Measurements from ENCODE around the gene L3MBTL4. TPM values are rescaled to one million over a fixed set of nuclear protein-coding genes. Genes with fewer than 3 reads are reported as not detected.

Gene L3MBTL4
- total and polyA plus RNA-seq, 7 donors = 1.2 to 5.7 (median 3.4) TPM

GRCh38 chr18:6022845-6023244 is 391.9 kb downstream of the L3MBTL4 start:
- H3K4me1 ChIP-seq = no peaks in the 10 kb centered on the region
- intact Hi-C loops (cut with DNase I) = no loop called here
- TF ChIP-seq EP300 (IDR thresholded peaks at IDR 0.05) (no peak), POLR2A (IDR thresholded peaks at IDR 0.05) (no peak), CTCF (IDR thresholded peaks at IDR 0.05) (no peak), POLR2AphosphoS5 (IDR thresholded peaks at IDR 0.05) (no peak)
- H3K9me3 ChIP-seq = no peaks in the 10 kb centered on the region
- H3K27ac ChIP-seq = no peak overlapping the region
- no peaks in the 10 kb centered on the region for H3K36me3 ChIP-seq
- no peak for DNase-seq
- WGBS, 2 donors = 72 to 77% methylated on average over 5 of the region's 5 CpGs
- H3K4me3 ChIP-seq = no peak overlapping the region
- H3K27me3 ChIP-seq = no peaks in the 10 kb centered on the region

- intact Hi-C loops (cut with DNase I) = no loop called here
- H3K27me3 ChIP-seq = no peaks in the 10 kb centered on the region
- H3K36me3 ChIP-seq = no peaks in the 10 kb centered on the region
- H3K9me3 ChIP-seq = no peaks in the 10 kb centered on the region
- no peaks in the 10 kb centered on the region for H3K4me1 ChIP-seq
- WGBS, 2 donors = 44 to 87% methylated on average over 2 of the region's 2 CpGs
- no peak for TF ChIP-seq CTCF (IDR thresholded peaks at IDR 0.05)
- TF ChIP-seq POLR2AphosphoS5 (IDR thresholded peaks at IDR 0.05) = no peak
- no peak for TF ChIP-seq POLR2A (IDR thresholded peaks at IDR 0.05)
- TF ChIP-seq EP300 (IDR thresholded peaks at IDR 0.05) = no peak
- no peak overlapping the region for H3K27ac ChIP-seq
- H3K4me3 ChIP-seq = no peak overlapping the region
- DNase-seq = no peak
Observed at GRCh38 chr18:6022074-6022444, 392.7 kb downstream of the L3MBTL4 start.

GRCh38 chr18:6021306-6022073 is 393.2 kb downstream of the L3MBTL4 start:
- WGBS, 2 donors = 90% methylated on average over 12 of the region's 12 CpGs
- H3K4me3 ChIP-seq = no peak overlapping the region
- H3K27me3 ChIP-seq = no peaks in the 10 kb centered on the region
- no peaks in the 10 kb centered on the region for H3K9me3 ChIP-seq
- H3K4me1 ChIP-seq = no peaks in the 10 kb centered on the region
- DNase-seq = no peak
- intact Hi-C loops (cut with DNase I) = no loop called here
- TF ChIP-seq POLR2AphosphoS5 (IDR thresholded peaks at IDR 0.05) (no peak), POLR2A (IDR thresholded peaks at IDR 0.05) (no peak), CTCF (IDR thresholded peaks at IDR 0.05) (no peak), EP300 (IDR thresholded peaks at IDR 0.05) (no peak)
- no peaks in the 10 kb centered on the region for H3K36me3 ChIP-seq
- no peak overlapping the region for H3K27ac ChIP-seq

- H3K9me3 ChIP-seq = no peaks in the 10 kb centered on the region
- no peak for TF ChIP-seq POLR2AphosphoS5 (IDR thresholded peaks at IDR 0.05)
- TF ChIP-seq POLR2A (IDR thresholded peaks at IDR 0.05) = no peak
- TF ChIP-seq EP300 (IDR thresholded peaks at IDR 0.05) = no peak
- no peak for TF ChIP-seq CTCF (IDR thresholded peaks at IDR 0.05)
- H3K4me3 ChIP-seq = no peak overlapping the region
- H3K4me1 ChIP-seq = no peaks in the 10 kb centered on the region
- no peak for DNase-seq
- intact Hi-C loops (cut with DNase I) = no loop called here
- no peaks in the 10 kb centered on the region for H3K36me3 ChIP-seq
- H3K27me3 ChIP-seq = no peaks in the 10 kb centered on the region
- no peak overlapping the region for H3K27ac ChIP-seq
- WGBS, 2 donors = 93 to 95% methylated on average over 1 of the region's 1 CpG
Observed at GRCh38 chr18:6018671-6019070, 396.0 kb downstream of the L3MBTL4 start.

GRCh38 chr18:6017171-6017570 is 397.5 kb downstream of the L3MBTL4 start:
- Histone ChIP-seq H3K9me3 (no peaks in the 10 kb centered on the region), H3K4me3 (no peak overlapping the region), H3K27ac (no peak overlapping the region), H3K27me3 (no peaks in the 10 kb centered on the region), H3K4me1 (no peaks in the 10 kb centered on the region), H3K36me3 (no peaks in the 10 kb centered on the region)
- TF ChIP-seq CTCF (IDR thresholded peaks at IDR 0.05) (no peak), POLR2AphosphoS5 (IDR thresholded peaks at IDR 0.05) (no peak), POLR2A (IDR thresholded peaks at IDR 0.05) (no peak), EP300 (IDR thresholded peaks at IDR 0.05) (no peak)
- intact Hi-C loops (cut with DNase I) = no loop called here
- no peak for DNase-seq
- WGBS, 2 donors = 66 to 81% methylated on average over 5 of the region's 5 CpGs

All from sigmoid colon (tissue), 7 donors.